ENCODE results near the gene CSNK2B.
A peak's percentile ranks its signal among the peaks of the same experiment; 100 is the strongest.

Gene CSNK2B

DNA sequence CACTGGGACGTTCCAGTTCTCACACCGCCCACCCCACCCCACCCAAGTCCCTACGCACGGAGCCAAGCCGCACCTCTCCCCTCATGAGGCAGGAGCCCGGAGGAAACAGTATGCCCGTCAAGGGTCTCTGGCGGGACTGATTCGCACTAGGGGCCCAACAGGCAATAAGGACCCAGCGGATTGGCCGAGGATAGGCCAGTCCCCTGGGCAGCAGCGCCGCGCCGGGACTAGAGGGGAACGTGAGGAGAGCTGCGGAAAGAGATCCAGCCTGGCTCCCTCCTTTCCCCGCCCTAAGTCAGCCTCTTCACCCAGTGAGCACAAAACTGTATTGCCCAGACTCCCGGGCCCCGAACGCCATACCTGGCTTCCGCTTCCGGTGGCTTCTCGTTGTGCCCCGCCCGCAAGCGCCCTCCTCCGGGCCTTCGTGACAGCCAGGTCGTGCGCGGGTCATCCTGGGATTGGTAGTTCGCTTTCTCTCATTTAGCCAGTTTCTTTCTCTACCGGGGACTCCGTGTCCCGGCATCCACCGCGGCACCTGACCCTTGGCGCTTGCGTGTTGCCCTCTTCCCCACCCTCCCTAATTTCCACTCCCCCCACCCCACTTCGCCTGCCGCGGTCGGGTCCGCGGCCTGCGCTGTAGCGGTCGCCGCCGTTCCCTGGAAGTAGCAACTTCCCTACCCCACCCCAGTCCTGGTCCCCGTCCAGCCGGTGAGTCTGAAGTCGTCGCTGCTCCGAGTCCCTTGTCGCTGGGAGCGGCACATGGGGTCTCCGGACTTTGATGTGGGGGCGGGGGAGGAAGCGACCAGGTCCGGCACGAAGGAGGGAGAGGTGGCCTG is at the start of gene CSNK2B:
Gene CSNK2B (plus strand): TSS at position 580 of the 836 bp plus-strand sequence. CDS start 752 bp downstream, outside the sequence.
- Mint-ChIP-seq H3K27ac (peak within 1 kb of the TSS; percentile 97), H3K27me3 (no peaks in the 10 kb centered on the region), H3K9me3 (no peaks in the 10 kb centered on the region), H3K36me3 (peaks cover 21% of the 10 kb centered on the region), H3K4me3 (peak within 1 kb of the TSS; percentile 95), H3K4me1 (peaks cover 43% of the 10 kb centered on the region)
- ATAC-seq (ENCODE audit: low read depth) (peak; percentile 83), DNase-seq (ENCODE audit: low spot score in 2 of 2) (peak; percentile 89 to 94)

DNA sequence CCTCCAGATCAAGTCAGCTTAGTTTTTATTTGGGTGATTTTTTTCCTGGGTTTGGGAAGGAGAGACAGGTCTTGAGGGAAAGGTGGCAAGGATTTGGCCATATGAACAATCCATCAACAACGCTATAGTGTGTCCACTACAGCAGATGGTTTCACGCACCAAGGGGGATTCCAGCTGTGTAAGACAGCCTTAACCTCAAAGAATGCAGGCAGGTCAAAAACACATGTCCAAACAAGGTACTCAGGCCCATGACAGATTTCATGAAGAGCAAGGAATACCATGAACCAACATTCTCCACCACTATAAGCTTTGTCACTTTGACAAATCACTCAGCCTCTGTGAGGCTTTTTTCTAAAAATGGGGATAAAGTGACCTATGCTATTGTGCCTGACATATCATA is 48.9 kb upstream of the CSNK2B start:
- ATAC-seq (ENCODE audit: low read depth) (no peak), DNase-seq (ENCODE audit: low spot score in 2 of 2) (no peak)
- Mint-ChIP-seq H3K27ac (no peak overlapping the region), H3K36me3 (peaks cover 3% of the 10 kb centered on the region), H3K9me3 (no peaks in the 10 kb centered on the region), H3K4me1 (peaks cover 31% of the 10 kb centered on the region), H3K27me3 (no peaks in the 10 kb centered on the region), H3K4me3 (no peak overlapping the region)

DNA sequence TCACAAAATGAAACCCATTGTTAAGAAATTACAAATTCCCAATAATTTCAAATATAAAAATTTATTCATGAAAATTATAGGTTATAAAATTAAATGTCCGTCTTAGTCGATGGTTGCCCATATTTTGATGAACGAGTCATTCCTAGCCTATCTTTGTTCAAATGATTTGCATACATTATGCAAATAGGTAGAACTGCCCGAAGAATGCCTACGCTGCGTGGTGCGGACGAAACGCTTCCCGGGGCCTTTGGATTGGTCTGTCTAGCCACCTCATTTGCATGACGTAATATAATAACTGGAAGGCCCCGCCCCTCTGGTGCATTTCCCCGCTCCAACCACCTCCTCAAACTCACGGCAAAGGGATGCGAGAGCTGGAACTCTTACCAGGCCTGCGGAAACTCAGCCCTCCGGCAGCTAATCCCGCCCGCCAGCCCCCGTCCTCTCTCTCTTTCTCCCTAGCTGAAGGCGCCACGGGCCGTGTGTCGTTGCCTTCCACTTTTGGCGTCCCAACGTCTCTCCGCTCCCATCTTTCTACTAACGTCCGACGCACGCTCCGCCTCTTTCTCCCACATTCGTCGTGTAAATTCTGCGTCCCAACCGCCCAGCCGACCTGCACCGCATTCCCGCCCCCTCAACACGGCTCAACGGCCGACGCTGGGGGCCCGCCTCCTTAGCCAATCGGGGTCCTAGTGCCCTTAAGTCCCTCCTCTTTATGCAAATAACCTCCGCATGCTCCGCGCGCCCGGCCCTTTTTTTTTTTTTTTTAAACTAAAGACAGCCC is 45.9 kb upstream of the CSNK2B start:
- ATAC-seq (ENCODE audit: low read depth) (peak; percentile 79), DNase-seq (ENCODE audit: low spot score in 2 of 2) (peak; percentile 89 to 91)
- Mint-ChIP-seq H3K27ac (peak overlapping the region; percentile 92), H3K4me3 (peak overlapping the region; percentile 88), H3K4me1 (peaks cover 30% of the 10 kb centered on the region), H3K36me3 (peaks cover 10% of the 10 kb centered on the region), H3K9me3 (no peaks in the 10 kb centered on the region), H3K27me3 (no peaks in the 10 kb centered on the region)

DNA sequence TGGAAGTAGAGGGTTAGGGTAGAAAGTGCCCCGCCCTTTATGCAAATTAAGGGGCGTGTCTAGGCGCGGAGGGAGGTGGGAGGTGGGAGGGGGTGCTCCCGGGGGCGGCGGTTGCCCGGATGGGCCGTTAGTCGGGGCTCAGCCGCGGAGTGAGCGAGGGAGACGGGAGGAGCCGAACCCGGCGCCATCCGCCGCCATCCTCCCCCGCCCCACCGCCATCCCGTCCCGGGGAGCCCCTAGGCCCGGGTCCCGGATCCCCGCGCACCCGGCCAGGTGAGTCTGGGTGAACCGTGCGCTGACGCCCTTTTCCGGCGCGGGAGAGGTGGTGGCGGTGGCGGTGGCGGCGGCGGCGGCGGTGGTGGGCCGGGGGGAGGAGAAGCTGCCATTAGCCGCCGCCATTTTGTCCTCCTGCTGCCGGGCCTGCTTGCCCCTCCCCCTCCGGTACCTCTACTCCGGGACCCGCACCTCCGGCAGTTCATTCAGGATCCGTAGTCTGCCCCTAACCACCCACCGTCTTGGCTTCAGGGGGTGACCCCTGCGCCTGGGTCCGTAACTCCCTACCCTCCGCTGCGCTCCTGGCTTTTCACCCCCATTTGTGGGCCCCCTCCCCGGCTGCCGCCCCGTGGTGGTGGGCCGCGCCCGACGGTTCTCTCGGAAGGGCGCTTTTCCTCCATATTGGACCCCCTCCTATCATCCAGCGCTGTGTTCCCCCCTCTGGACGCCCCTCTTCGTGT is 45.1 kb upstream of the CSNK2B start, which contains the start of gene PRRC2A:
Gene PRRC2A (plus strand): TSS at position 130 of the 734 bp plus-strand sequence. CDS start 2,075 bp downstream, outside the sequence.
- Mint-ChIP-seq H3K4me1 (peaks cover 22% of the 10 kb centered on the region), H3K27me3 (no peaks in the 10 kb centered on the region), H3K27ac (peak within 1 kb of the TSS; percentile 92), H3K4me3 (peak within 1 kb of the TSS; percentile 88), H3K36me3 (peaks cover 11% of the 10 kb centered on the region), H3K9me3 (no peaks in the 10 kb centered on the region)
- DNase-seq (ENCODE audit: low spot score in 2 of 2) (no peak), ATAC-seq (ENCODE audit: low read depth) (peak; percentile 29)

DNA sequence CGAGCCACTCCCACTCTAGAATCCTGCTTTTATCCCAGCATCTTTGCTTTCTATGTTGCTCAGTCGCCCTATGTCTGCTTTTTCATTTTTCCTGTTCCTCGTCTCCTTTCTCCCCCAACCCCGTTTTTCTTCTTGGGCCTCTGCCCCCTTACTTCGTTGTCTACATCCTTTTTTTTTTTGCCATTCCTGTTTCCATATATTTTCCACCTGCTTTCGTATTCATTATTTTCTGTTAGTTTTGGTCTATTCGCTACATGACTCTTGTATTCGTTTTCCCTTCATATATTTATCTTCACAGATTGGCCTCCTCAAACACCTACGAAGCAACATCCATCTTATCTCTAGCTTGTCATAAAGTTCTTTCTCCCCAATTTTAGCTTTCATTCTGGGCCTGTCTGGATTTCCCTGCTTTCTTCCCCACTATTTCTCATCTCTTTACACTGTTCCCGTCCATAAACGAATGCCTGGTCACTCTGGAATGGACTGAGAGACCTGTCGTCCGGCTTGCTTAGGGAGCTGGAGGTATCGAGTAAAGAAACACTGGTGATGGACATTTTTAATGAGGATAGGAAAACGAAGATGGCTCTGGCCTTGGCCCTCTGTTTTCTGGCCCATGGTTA is 44.5 kb upstream of the CSNK2B start:
- Mint-ChIP-seq H3K4me3 (peak overlapping the region; percentile 88), H3K36me3 (peaks cover 16% of the 10 kb centered on the region), H3K27me3 (no peaks in the 10 kb centered on the region), H3K4me1 (peaks cover 17% of the 10 kb centered on the region), H3K9me3 (no peaks in the 10 kb centered on the region), H3K27ac (peak overlapping the region; percentile 92)
- ATAC-seq (ENCODE audit: low read depth) (no peak), DNase-seq (ENCODE audit: low spot score in 2 of 2) (no peak)

DNA sequence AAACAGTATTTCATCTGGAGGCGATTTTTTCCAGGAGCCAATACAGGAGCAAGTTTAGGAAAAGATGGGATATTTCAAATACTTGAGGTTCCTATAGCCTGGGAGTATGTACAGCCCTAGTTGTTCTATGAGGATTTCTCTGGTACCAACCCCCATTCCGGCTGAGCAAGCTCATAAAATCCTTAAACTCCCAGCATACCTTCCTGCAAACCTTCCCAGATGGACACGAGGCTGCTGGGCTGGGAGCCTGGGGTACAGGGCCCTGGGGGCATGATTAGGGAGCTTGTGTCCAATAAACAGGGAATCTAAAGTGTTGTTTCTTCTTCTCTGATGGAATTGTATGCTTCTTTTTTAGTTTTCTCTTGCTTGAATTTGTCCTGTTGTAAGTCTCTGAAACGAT is 43.9 kb upstream of the CSNK2B start:
- Mint-ChIP-seq H3K4me3 (peak overlapping the region; percentile 88), H3K4me1 (peaks cover 15% of the 10 kb centered on the region), H3K36me3 (peaks cover 19% of the 10 kb centered on the region), H3K9me3 (no peaks in the 10 kb centered on the region), H3K27me3 (no peaks in the 10 kb centered on the region), H3K27ac (peak overlapping the region; percentile 92)
- ATAC-seq (ENCODE audit: low read depth) (no peak), DNase-seq (ENCODE audit: low spot score in 2 of 2) (no peak)

DNA sequence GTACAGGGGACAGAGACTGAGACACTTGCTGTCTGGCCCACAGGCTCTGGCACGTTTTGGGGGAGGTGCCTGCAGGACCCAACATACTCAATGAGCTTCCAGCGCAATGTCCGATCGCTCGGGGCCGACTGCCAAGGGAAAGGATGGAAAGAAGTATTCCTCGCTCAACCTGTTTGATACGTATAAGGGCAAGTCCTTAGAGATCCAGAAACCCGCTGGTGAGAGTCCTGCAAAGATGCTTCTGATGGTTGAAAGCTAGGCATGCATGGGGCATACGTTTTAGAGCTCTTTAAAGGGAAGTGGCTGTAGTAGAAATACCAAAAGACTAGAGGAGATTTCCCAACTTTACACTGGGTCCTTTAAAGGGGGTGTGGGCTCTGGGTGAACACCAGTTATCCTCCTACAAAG is 43.2 kb upstream of the CSNK2B start:
- H3K4me3 Mint-ChIP-seq: no peak overlapping the region
- H3K27ac Mint-ChIP-seq: peak overlapping the region; percentile 92
- ATAC-seq (ENCODE audit: low read depth): no peak
- H3K9me3 Mint-ChIP-seq: no peaks in the 10 kb centered on the region
- no peaks in the 10 kb centered on the region for H3K27me3 Mint-ChIP-seq
- peaks cover 16% of the 10 kb centered on the region for H3K4me1 Mint-ChIP-seq
- H3K36me3 Mint-ChIP-seq: peaks cover 26% of the 10 kb centered on the region
- no peak for DNase-seq (ENCODE audit: low spot score in 2 of 2)

DNA sequence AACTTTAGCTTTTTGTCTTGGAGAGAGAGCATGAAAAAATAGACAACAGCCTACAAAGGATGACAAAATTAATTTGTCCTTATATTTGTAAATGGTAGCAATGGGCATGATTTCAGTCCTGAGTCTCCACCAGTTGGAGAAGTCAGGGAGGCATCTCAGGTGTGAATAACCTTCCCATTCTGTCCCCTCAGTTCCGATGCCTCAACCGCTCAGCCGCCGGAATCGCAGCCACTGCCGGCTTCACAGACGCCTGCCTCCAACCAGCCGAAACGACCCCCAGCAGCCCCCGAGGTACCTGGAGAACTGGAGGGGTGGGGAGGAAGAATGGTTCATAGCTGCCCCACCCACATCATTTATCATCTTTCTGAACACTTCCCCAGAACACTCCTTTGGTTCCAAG is 41.8 kb upstream of the CSNK2B start:
- ATAC-seq (ENCODE audit: low read depth) (no peak), DNase-seq (ENCODE audit: low spot score in 2 of 2) (no peak)
- H3K36me3 Mint-ChIP-seq: peaks cover 31% of the 10 kb centered on the region
- H3K27me3 Mint-ChIP-seq: no peaks in the 10 kb centered on the region
- H3K4me1 Mint-ChIP-seq: peaks cover 17% of the 10 kb centered on the region
- H3K9me3 Mint-ChIP-seq: no peaks in the 10 kb centered on the region
- no peak overlapping the region for H3K4me3 Mint-ChIP-seq
- no peak overlapping the region for H3K27ac Mint-ChIP-seq

DNA sequence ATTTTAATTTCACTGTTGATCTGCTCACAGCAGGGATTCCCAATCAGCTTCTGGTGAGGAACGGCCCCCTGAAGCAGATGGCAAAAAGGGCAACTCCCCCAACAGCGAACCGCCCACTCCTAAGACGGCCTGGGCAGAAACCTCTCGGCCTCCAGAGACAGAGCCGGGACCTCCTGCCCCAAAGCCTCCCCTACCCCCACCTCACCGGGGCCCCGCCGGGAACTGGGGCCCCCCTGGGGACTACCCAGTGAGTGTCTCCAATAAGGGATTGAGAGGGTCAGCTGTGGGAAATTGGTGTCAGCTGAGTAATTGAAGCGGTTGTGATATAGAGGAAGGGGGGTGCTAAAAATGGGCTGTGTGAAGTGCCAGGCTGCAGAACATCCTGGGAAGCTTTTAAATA is 38.9 kb upstream of the CSNK2B start:
- Mint-ChIP-seq H3K36me3 (peaks cover 45% of the 10 kb centered on the region), H3K4me1 (peaks cover 11% of the 10 kb centered on the region), H3K4me3 (no peak overlapping the region), H3K27ac (no peak overlapping the region), H3K9me3 (no peaks in the 10 kb centered on the region), H3K27me3 (no peaks in the 10 kb centered on the region)
- DNase-seq (ENCODE audit: low spot score in 2 of 2) (no peak), ATAC-seq (ENCODE audit: low read depth) (no peak)

DNA sequence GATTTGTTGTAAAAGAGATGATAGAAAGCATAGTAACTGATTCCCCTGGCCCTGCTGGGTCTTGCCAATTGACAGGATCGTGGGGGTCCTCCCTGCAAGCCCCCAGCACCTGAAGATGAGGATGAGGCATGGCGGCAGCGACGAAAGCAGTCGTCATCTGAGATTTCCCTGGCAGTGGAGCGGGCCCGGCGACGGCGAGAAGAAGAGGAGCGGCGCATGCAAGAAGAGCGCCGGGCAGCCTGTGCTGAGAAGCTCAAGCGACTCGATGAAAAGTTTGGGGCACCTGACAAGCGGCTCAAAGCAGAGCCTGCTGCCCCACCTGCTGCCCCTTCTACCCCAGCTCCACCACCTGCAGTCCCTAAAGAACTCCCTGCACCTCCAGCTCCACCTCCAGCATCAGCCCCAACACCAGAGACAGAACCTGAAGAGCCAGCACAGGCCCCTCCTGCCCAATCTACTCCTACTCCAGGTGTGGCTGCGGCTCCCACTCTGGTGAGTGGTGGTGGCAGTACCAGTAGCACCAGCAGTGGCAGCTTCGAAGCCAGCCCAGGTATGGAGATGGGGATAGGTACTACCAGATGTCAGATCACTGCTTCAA is 38.1 kb upstream of the CSNK2B start:
- Mint-ChIP-seq H3K27me3 (no peaks in the 10 kb centered on the region), H3K36me3 (peaks cover 47% of the 10 kb centered on the region), H3K4me3 (no peak overlapping the region), H3K27ac (no peak overlapping the region), H3K4me1 (peaks cover 4% of the 10 kb centered on the region), H3K9me3 (no peaks in the 10 kb centered on the region)
- DNase-seq (ENCODE audit: low spot score in 2 of 2) (no peak), ATAC-seq (ENCODE audit: low read depth) (no peak)

DNA sequence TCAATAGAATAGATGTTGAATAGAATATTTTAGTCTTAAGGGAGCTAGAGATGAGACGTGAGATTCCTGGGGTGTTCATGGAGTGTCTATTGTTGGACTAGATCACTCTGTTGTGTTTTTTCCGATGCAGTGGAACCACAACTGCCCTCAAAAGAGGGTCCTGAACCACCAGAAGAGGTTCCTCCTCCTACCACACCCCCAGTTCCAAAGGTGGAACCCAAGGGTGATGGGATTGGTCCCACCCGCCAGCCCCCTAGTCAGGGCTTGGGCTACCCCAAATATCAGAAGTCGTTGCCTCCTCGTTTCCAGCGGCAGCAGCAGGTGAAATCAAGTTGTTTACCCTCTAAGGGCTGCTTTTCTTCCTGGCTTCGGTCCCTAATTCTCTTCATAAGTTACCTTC is 36.9 kb upstream of the CSNK2B start:
- H3K27ac Mint-ChIP-seq: no peak overlapping the region
- ATAC-seq (ENCODE audit: low read depth) (no peak), DNase-seq (ENCODE audit: low spot score in 2 of 2) (no peak)
- H3K4me1 Mint-ChIP-seq: peaks cover 5% of the 10 kb centered on the region
- H3K4me3 Mint-ChIP-seq: no peak overlapping the region
- H3K36me3 Mint-ChIP-seq: peaks cover 48% of the 10 kb centered on the region
- no peaks in the 10 kb centered on the region for H3K27me3 Mint-ChIP-seq
- no peaks in the 10 kb centered on the region for H3K9me3 Mint-ChIP-seq

DNA sequence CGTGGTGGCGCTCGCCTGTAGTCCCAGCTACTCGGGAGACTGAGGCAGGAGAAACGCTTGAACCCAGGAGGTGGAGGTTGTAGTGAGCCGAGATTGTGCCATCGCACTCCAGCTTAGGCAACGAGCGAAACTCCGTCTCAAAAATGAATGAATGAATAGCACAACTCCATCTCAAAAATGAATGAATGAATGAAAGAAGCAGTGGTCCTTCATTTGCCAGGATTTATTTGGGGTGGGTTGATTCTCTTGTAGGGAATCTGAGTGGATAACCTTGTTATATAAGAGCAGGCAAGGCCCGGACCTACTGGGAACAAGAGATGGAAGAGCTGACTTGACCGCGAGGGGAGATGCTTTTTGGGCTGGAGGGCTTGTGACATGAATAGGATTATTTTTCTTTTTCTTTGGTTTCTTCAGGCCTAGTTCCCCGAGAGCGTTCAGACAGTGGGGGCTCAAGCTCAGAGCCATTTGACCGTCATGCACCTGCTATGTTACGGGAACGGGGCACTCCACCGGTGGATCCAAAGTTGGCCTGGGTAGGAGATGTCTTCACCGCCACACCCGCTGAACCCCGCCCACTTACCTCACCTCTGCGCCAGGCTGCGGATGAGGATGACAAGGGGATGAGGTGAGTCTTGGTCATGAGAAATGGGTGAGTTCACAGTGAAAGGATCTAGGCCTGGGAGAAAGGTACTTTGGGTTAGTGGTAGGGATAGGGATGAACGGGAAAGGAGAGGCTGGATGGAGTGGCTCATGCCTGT is 35.5 kb upstream of the CSNK2B start:
- H3K4me1 Mint-ChIP-seq: peaks cover 6% of the 10 kb centered on the region
- H3K9me3 Mint-ChIP-seq: no peaks in the 10 kb centered on the region
- H3K4me3 Mint-ChIP-seq: no peak overlapping the region
- DNase-seq (ENCODE audit: low spot score in 2 of 2): no peak
- no peaks in the 10 kb centered on the region for H3K27me3 Mint-ChIP-seq
- peak overlapping the region; percentile 7 for H3K27ac Mint-ChIP-seq
- peaks cover 48% of the 10 kb centered on the region for H3K36me3 Mint-ChIP-seq
- no peak for ATAC-seq (ENCODE audit: low read depth)

DNA sequence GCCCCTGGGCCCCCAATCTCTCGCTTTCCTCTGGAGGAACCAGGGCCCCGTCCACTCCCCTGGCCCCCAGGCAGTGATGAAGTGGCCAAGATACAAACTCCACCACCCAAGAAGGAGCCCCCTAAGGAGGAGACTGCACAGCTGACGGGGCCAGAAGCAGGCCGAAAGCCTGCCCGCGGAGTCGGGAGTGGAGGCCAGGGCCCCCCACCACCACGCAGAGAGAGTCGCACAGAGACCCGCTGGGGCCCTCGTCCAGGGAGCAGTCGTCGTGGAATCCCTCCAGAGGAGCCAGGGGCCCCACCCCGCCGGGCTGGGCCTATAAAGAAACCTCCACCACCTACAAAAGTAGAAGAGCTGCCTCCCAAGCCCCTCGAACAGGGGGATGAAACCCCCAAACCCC is 34.7 kb upstream of the CSNK2B start:
- Mint-ChIP-seq H3K27me3 (no peaks in the 10 kb centered on the region), H3K36me3 (peaks cover 47% of the 10 kb centered on the region), H3K4me1 (peaks cover 6% of the 10 kb centered on the region), H3K4me3 (no peak overlapping the region), H3K9me3 (no peaks in the 10 kb centered on the region), H3K27ac (peak overlapping the region; percentile 7)
- ATAC-seq (ENCODE audit: low read depth) (no peak), DNase-seq (ENCODE audit: low spot score in 2 of 2) (no peak)

All from memory B cell (primary cell).